Germinal center (tissue), 1 donor: ENCODE measurements around the gene SUPT3H.
"Not testable (repeated sequence)": the region's sequence is repeated elsewhere in the genome, so short reads cannot be mapped to it uniquely, and the experiment has no call there.

ENCODE experiments used
- DNase-seq: peaks from one replicate; pipeline ENCODE4 v3.0.0; 2012; ENCODE audit warnings: mixed read lengths, low spot score

Gene SUPT3H

DNA sequence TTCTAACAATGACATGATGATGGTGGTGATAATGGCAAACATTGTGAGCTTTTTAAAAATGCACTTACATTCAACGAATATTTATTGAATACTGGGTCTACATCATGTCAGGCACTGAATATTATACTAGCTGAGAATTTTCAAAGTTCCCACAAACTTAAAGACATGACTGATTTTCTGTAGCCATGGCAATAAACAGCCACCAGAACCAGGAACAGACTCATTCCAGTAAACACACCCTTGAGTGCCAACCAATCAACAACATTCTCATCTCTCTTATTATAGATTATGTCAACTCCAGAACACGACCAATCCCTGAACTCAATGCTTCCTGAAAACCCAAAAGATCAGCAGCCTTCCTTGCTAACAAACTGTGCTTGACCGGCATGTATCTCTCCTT, 262.0 kb downstream of the SUPT3H start:
- no peak for DNase-seq

GRCh38 chr6:45112711-45113110, 265.0 kb downstream of the SUPT3H start:
- no peak for DNase-seq

DNA sequence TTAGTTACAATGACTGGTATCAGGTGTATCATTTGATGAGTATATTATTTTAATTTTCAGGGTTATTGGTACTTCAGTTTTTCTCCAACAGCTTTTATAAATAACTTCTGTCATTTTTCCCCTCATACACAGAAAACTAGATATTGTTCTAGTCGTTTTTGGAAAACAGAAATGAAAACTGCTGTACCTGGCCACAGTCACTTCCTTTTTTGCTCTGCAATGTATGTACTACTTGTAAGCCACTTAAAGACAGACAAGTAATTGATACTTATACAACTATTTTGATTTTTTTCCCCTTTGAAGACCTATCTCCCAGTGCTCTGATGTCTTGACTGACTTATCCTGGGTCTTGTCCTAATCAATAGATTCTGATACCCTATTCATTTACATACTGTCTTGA, 268.2 kb downstream of the SUPT3H start:
- DNase-seq, result no peak

DNA sequence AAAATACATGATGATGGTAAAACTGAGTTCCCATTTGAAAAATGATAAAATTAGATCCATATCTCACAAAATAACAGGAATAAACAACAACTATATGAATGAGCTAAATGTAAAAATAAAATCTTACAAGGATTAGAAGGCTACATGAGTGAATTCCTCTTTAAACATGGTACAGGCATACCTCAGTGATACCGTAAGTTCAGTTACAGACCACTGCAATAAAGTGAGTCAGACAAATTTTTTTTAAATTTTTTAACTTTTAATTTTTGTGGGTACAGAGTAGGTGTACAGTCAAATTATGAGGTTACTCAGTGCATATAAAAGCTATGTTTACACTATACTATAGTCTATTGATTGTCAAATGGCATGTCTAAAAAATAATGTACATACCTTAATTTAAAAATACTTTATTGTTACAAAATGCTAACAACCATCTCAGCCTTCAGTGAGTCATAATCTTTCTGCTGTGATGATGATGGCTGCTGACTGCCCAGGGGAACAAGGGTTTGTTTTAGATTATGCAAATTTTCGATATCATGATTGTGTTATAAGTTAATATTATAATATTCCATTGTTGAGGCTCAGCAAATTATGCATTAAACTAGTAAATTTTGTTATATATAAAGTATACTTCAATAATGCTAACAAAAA, 272.4 kb downstream of the SUPT3H start:
- no peak for DNase-seq

GRCh38 chr6:45104429-45104828, 273.3 kb downstream of the SUPT3H start:
- DNase-seq, result no peak

GRCh38 chr6:45098256-45098655, 279.5 kb downstream of the SUPT3H start:
- DNase-seq, result no peak

GRCh38 chr6:45094831-45095230, 282.9 kb downstream of the SUPT3H start:
- DNase-seq, result no peak

DNA sequence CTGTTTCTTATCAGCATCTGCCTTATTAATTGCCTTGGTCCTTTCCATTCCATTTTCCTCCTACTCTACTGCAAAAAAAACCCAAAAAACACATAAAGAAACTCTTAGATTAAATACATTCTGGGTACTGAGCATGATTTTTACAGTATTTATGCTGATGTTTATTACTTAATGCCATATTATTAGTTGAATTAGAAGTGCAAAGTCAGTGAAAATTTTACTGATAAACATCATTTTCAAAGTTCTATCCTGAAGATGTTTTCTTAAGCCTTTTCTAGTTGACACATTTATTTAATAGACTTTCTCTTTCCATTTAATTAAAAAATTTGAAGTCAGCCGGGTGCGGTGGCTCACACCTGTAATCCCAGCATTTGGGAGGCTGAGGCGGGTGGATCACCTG, 285.6 kb downstream of the SUPT3H start:
- DNase-seq, result no peak

DNA sequence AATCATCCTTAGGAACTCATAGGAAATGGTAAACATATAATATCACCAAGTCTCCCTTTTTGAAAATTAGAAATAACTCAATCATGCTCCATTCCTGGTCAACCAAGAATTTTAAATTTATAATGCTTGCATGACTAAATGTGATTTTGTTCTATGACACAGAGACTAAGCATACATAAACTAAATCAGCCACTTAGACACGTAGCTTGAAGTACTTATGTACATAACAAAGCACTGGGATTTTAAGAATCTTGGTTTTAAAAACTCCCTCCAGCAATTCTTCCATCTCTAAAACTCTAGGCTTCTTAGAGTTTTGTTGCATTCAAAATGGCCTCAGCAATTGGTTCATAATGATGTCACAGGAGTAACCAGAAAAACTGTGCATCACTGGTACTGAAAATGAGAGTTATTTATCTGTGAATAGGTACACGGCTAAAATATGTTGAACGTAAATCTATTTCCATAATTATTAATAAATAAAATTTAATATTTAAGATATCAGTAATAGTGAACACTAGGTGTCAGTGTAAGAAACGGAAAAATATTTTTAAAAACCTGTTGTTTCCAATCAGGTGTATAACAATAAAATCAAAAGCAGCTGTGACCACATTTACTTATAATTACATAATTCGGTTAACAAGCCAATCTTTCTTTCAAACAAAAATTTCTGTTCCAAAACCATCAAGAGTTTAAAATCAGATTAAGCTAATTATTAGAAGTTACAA, 291.2 kb downstream of the SUPT3H start:
- no peak for DNase-seq

- no peak for DNase-seq
Observed at GRCh38 chr6:45084257-45084656, 293.5 kb downstream of the SUPT3H start.

- DNase-seq, result no peak
Observed at GRCh38 chr6:45082091-45082490, 295.6 kb downstream of the SUPT3H start.

- DNase-seq, result no peak
Observed at GRCh38 chr6:45081634-45082033, 296.1 kb downstream of the SUPT3H start.

GRCh38 chr6:45078432-45078831, 299.3 kb downstream of the SUPT3H start:
- no peak for DNase-seq

GRCh38 chr6:45076217-45076930, 301.4 kb downstream of the SUPT3H start:
- DNase-seq, result no peak

DNA sequence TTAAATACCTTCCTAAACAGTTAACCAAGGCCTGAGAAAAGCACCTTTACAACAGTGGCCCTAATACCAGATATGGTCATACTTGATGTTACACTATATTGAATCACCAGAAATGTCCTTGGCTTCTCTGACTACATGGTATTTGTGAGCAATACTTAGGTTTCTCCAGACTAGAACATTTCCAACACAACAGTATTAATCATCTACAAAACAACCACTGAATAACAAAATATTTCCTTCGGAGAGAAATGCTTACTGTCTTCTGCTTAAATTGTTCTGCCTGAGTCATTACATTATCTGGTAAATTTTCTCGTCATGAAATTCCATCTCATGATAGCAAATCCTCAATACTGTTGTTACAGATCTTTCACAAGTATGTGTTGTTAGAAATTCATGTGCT, 302.5 kb downstream of the SUPT3H start:
- no peak for DNase-seq

DNA sequence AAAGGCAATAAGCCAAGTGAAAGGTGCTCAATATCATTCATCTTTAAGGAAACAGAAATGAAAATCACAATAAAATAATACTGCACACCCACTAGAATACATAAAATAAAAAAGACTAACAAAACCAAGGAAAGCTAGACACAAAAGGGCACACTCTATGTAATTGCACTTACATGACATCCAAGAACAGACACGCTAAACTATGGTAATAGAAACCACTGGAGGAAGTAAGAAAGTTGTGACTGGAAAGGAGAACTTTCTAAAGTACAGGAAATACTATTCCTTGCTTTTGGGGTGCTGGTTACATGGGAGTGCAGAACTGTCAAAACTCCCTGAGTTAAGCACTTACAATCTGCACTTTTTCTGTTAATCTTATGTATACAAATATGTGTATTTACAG, 303.3 kb downstream of the SUPT3H start:
- DNase-seq, result no peak

GRCh38 chr6:45073771-45074170, 304.0 kb downstream of the SUPT3H start:
- DNase-seq, result no peak

GRCh38 chr6:45072673-45073072, 305.1 kb downstream of the SUPT3H start:
- DNase-seq, result no peak

- DNase-seq, result no peak
Observed at GRCh38 chr6:45072016-45072415, 305.7 kb downstream of the SUPT3H start.

- DNase-seq, result no peak
Observed at GRCh38 chr6:45069091-45069490, 308.6 kb downstream of the SUPT3H start.

GRCh38 chr6:45067446-45067845, 310.3 kb downstream of the SUPT3H start:
- DNase-seq, result not testable (repeated sequence)

DNA sequence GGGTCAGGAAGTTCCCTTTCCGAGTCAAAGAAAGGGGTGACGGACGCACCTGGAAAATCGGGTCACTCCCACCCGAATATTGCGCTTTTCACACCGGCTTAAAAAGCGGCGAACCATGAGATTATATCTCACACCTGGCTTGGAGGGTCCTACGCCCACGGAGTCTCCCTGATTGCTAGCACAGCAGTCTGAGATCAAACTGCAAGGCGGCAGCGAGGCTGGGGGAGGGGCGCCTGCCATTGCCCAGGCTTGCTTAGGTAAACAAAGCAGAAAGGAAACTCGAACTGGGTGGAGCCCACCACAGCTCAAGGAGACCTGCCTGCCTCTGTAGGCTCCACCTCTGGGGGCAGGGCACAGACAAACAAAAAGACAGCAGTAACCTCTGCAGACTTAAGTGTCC, 315.1 kb downstream of the SUPT3H start:
- DNase-seq, result not testable (repeated sequence)

DNA sequence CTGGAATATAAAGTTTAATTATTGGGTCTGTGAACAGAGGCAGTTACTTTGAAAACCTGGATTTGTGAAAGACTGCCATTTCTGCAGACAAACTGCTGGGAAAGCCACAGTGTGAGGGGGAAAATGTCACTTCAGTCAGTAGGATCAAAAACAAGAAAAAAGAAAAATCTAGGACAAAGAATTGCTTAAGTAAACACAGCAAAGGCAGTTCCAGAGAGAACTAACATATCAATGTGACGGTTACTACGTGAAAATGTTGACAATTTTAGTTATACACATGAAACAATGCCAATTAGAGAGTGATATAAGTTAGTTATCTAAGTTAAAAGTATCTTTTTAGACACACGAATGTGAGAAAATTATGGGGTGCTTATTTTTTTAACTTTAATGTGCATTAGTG, 320.0 kb downstream of the SUPT3H start:
- DNase-seq, result no peak
